PC-9 (cell line): ENCODE results near the gene SLC24A1.

Source experiments
- EZH2 ChIP-seq: fragments of 200-600 bp; sonication (generic); IDR thresholded peaks from 2 replicates; pipeline ENCODE4 v1.8.0; 2017; ENCODE audit warnings: antibody characterized with exemption, low read depth
- TF ChIP-seq, protein P1 (sequence below): fragments of 200-600 bp; sonication (generic); conservative IDR thresholded peaks from 2 replicates; pipeline ENCODE4 v1.6.1; 2017; ENCODE audit warnings: mixed run types, antibody characterized with exemption, mild to moderate bottlenecking, moderate library complexity

- TF ChIP-seq, protein P1, sequence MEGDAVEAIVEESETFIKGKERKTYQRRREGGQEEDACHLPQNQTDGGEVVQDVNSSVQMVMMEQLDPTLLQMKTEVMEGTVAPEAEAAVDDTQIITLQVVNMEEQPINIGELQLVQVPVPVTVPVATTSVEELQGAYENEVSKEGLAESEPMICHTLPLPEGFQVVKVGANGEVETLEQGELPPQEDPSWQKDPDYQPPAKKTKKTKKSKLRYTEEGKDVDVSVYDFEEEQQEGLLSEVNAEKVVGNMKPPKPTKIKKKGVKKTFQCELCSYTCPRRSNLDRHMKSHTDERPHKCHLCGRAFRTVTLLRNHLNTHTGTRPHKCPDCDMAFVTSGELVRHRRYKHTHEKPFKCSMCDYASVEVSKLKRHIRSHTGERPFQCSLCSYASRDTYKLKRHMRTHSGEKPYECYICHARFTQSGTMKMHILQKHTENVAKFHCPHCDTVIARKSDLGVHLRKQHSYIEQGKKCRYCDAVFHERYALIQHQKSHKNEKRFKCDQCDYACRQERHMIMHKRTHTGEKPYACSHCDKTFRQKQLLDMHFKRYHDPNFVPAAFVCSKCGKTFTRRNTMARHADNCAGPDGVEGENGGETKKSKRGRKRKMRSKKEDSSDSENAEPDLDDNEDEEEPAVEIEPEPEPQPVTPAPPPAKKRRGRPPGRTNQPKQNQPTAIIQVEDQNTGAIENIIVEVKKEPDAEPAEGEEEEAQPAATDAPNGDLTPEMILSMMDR = no peak
- TF ChIP-seq EZH2 = no peak
Measured at GRCh38 chr15:65663521-65663920, 41.8 kb downstream of the SLC24A1 start.
